ENCODE data around the gene MELK.

Gene MELK

GRCh38 chr9:36690412-36691168 is 117.9 kb downstream of the MELK start:
- TF ChIP-seq YY1 (IDR thresholded peaks at IDR 0.05; ENCODE audit: insufficient read depth, insufficient read length) (no peak), ZNF274 (IDR thresholded peaks at IDR 0.05; ENCODE audit: low read depth, low read length) (no peak), SUZ12 (IDR thresholded peaks at IDR 0.05; ENCODE audit: extremely low read depth, insufficient read depth, insufficient read length) (no peak)
- DNase-seq (ENCODE audit: low read depth, low spot score) = no peak
- peaks cover 12% of the 10 kb centered on the region; the same call in 1 of the 2 replicates for H3K9me3 ChIP-seq (ENCODE audit: insufficient read depth, low read length)
- no peaks in the 10 kb centered on the region for H3K4me1 ChIP-seq (ENCODE audit: insufficient read depth, insufficient read length)
- H3K4me3 ChIP-seq (ENCODE audit: insufficient read length, low read depth) = no peak overlapping the region
- H3K27me3 ChIP-seq (ENCODE audit: insufficient read depth, insufficient read length) = no peaks in the 10 kb centered on the region
- H3K36me3 ChIP-seq (ENCODE audit: insufficient read depth, insufficient read length, low read length) = no peaks in the 10 kb centered on the region
- H3K9ac ChIP-seq (ENCODE audit: insufficient read length, low read depth) = no peak overlapping the region

DNA sequence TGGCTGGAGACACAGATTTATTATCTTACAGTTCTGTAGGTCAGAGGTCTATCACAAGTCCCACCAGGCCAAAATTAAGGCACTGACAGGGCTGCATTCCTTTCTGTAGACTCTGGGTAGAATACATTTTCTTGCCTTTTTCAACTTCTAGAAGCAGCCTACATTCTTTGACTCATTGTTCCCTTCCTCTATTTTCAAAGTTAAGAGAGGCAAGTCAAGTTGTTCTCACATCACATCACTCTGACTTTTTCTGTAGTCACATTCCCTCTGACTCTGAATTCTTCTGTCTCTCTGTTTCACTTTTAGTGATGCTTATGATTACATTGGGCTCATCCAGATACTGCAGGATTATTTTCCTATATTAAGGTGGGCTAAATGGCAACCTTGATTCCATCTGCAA is 119.0 kb downstream of the MELK start:
- Histone ChIP-seq H3K36me3 (ENCODE audit: insufficient read depth, insufficient read length, low read length) (no peaks in the 10 kb centered on the region), H3K9me3 (ENCODE audit: insufficient read depth, low read length) (peaks cover 12% of the 10 kb centered on the region; the same call in 1 of the 2 replicates), H3K9ac (ENCODE audit: insufficient read length, low read depth) (no peak overlapping the region), H3K4me3 (ENCODE audit: insufficient read length, low read depth) (no peak overlapping the region), H3K4me1 (ENCODE audit: insufficient read depth, insufficient read length) (no peaks in the 10 kb centered on the region), H3K27me3 (ENCODE audit: insufficient read depth, insufficient read length) (no peaks in the 10 kb centered on the region)
- no peak for DNase-seq (ENCODE audit: low read depth, low spot score)
- no peak for TF ChIP-seq ZNF274 (IDR thresholded peaks at IDR 0.05; ENCODE audit: low read depth, low read length)

DNA sequence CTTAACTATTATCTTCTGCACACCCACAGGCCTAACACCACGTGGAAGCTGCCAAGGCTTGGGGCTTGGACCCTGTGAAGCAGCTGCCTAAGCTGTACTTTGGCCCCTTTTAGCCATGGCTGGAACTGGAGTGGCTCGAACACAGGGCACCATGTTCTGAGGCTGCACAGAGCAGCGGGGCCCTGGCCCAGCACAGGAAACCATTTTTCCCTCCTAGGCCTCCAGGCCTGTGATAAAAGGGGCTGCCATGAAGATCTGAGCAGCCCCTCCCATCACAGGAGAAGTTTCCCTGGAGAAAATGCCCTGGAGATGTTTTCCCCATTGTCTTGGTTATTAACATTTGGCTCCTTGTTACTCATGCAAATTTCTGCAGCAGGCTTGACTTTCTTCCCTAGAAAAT is 126.3 kb downstream of the MELK start:
- Histone ChIP-seq H3K4me3 (ENCODE audit: insufficient read length, low read depth) (no peak overlapping the region), H3K9ac (ENCODE audit: insufficient read length, low read depth) (no peak overlapping the region), H3K36me3 (ENCODE audit: insufficient read depth, insufficient read length, low read length) (no peaks in the 10 kb centered on the region), H3K4me1 (ENCODE audit: insufficient read depth, insufficient read length) (no peaks in the 10 kb centered on the region), H3K9me3 (ENCODE audit: insufficient read depth, low read length) (peaks cover 29% of the 10 kb centered on the region; the same call in 1 of the 2 replicates), H3K27me3 (ENCODE audit: insufficient read depth, insufficient read length) (no peaks in the 10 kb centered on the region)
- TF ChIP-seq ZNF274 (IDR thresholded peaks at IDR 0.05; ENCODE audit: low read depth, low read length) = no peak
- no peak for TF ChIP-seq YY1 (IDR thresholded peaks at IDR 0.05; ENCODE audit: insufficient read depth, insufficient read length)
- TF ChIP-seq SUZ12 (IDR thresholded peaks at IDR 0.05; ENCODE audit: extremely low read depth, insufficient read depth, insufficient read length) = no peak
- no peak for DNase-seq (ENCODE audit: low read depth, low spot score)

GRCh38 chr9:36704148-36704547 is 131.5 kb downstream of the MELK start:
- no peaks in the 10 kb centered on the region for H3K36me3 ChIP-seq (ENCODE audit: insufficient read depth, insufficient read length, low read length)
- H3K9ac ChIP-seq (ENCODE audit: insufficient read length, low read depth) = no peak overlapping the region
- H3K27me3 ChIP-seq (ENCODE audit: insufficient read depth, insufficient read length) = no peaks in the 10 kb centered on the region
- TF ChIP-seq SUZ12 (IDR thresholded peaks at IDR 0.05; ENCODE audit: extremely low read depth, insufficient read depth, insufficient read length) (no peak), YY1 (IDR thresholded peaks at IDR 0.05; ENCODE audit: insufficient read depth, insufficient read length) (no peak), ZNF274 (IDR thresholded peaks at IDR 0.05; ENCODE audit: low read depth, low read length) (no peak)
- H3K4me1 ChIP-seq (ENCODE audit: insufficient read depth, insufficient read length) = no peaks in the 10 kb centered on the region
- no peak overlapping the region for H3K4me3 ChIP-seq (ENCODE audit: insufficient read length, low read depth)
- DNase-seq (ENCODE audit: low read depth, low spot score) = no peak
- peaks cover 10% of the 10 kb centered on the region; the same call in 1 of the 2 replicates for H3K9me3 ChIP-seq (ENCODE audit: insufficient read depth, low read length)

- no peak overlapping the region for H3K9ac ChIP-seq (ENCODE audit: insufficient read length, low read depth)
- no peak for TF ChIP-seq YY1 (IDR thresholded peaks at IDR 0.05; ENCODE audit: insufficient read depth, insufficient read length)
- TF ChIP-seq SUZ12 (IDR thresholded peaks at IDR 0.05; ENCODE audit: extremely low read depth, insufficient read depth, insufficient read length) = no peak
- TF ChIP-seq ZNF274 (IDR thresholded peaks at IDR 0.05; ENCODE audit: low read depth, low read length) = no peak
- no peaks in the 10 kb centered on the region for H3K4me1 ChIP-seq (ENCODE audit: insufficient read depth, insufficient read length)
- DNase-seq (ENCODE audit: low read depth, low spot score) = no peak
- H3K36me3 ChIP-seq (ENCODE audit: insufficient read depth, insufficient read length, low read length) = no peaks in the 10 kb centered on the region
- H3K27me3 ChIP-seq (ENCODE audit: insufficient read depth, insufficient read length) = no peaks in the 10 kb centered on the region
- no peaks in the 10 kb centered on the region for H3K9me3 ChIP-seq (ENCODE audit: insufficient read depth, low read length)
- H3K4me3 ChIP-seq (ENCODE audit: insufficient read length, low read depth) = no peak overlapping the region
Measured at GRCh38 chr9:36713515-36714490, 141.1 kb downstream of the MELK start.

DNA sequence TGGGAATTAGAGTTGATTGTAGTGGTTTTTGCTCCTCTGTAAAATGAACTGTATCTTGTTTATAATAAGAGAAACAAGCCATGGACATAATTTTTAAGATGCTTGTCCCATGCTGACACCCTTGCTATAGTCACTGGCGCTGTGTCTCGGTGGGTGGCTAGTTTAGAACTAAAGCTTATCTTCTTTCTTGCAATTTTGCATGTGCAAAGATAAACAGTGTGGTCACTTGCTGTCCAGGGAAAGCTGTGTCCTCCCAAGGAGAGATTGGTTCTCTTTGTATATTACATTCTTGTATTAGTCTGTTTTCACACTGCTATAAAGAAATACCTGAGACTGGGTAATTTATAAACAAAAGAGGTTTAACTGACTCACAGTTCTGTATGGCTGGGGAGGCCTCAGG is 143.8 kb downstream of the MELK start:
- Histone ChIP-seq H3K4me1 (ENCODE audit: insufficient read depth, insufficient read length) (no peaks in the 10 kb centered on the region), H3K9ac (ENCODE audit: insufficient read length, low read depth) (no peak overlapping the region), H3K36me3 (ENCODE audit: insufficient read depth, insufficient read length, low read length) (no peaks in the 10 kb centered on the region), H3K4me3 (ENCODE audit: insufficient read length, low read depth) (no peak overlapping the region), H3K9me3 (ENCODE audit: insufficient read depth, low read length) (no peaks in the 10 kb centered on the region), H3K27me3 (ENCODE audit: insufficient read depth, insufficient read length) (no peaks in the 10 kb centered on the region)
- no peak for DNase-seq (ENCODE audit: low read depth, low spot score)
- TF ChIP-seq YY1 (IDR thresholded peaks at IDR 0.05; ENCODE audit: insufficient read depth, insufficient read length) (no peak), SUZ12 (IDR thresholded peaks at IDR 0.05; ENCODE audit: extremely low read depth, insufficient read depth, insufficient read length) (no peak), ZNF274 (IDR thresholded peaks at IDR 0.05; ENCODE audit: low read depth, low read length) (no peak)

DNA sequence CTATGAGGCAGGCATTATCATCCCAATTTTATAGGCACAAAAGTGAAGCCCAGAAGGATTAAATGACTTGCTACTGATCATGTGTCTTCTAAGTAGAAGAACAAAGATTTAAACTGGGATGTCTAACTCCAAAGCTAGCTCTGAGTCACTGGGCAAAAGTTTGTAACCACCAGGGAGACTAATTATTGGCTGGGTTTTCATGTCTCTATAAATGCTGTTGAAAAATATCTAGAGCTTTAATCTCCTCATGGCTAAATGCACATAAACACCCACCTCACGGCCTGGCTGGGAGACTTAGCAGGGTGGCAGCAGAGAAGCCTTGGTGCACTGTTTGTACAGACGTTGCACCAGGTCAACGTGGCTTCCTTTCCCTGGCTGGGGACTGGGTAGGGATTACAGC is 144.6 kb downstream of the MELK start:
- Histone ChIP-seq H3K4me3 (ENCODE audit: insufficient read length, low read depth) (no peak overlapping the region), H3K27me3 (ENCODE audit: insufficient read depth, insufficient read length) (no peaks in the 10 kb centered on the region), H3K9me3 (ENCODE audit: insufficient read depth, low read length) (no peaks in the 10 kb centered on the region), H3K4me1 (ENCODE audit: insufficient read depth, insufficient read length) (no peaks in the 10 kb centered on the region), H3K9ac (ENCODE audit: insufficient read length, low read depth) (no peak overlapping the region), H3K36me3 (ENCODE audit: insufficient read depth, insufficient read length, low read length) (no peaks in the 10 kb centered on the region)
- TF ChIP-seq ZNF274 (IDR thresholded peaks at IDR 0.05; ENCODE audit: low read depth, low read length) = no peak
- no peak for TF ChIP-seq SUZ12 (IDR thresholded peaks at IDR 0.05; ENCODE audit: extremely low read depth, insufficient read depth, insufficient read length)
- no peak for TF ChIP-seq YY1 (IDR thresholded peaks at IDR 0.05; ENCODE audit: insufficient read depth, insufficient read length)
- DNase-seq (ENCODE audit: low read depth, low spot score) = no peak
